PFSK-1 (cell line): ENCODE data around the gene SHISA7.

Source experiments
- FOXP2 ChIP-seq: optimal IDR thresholded peaks from 2 replicates; pipeline ENCODE3; 2011; ENCODE audit warnings: borderline replicate concordance, control low read depth, inconsistent platforms; ENCODE audit not compliant: insufficient read depth; ENCODE audit errors: extremely low read length, extremely low read depth
- POLR2AphosphoS5 ChIP-seq: IDR thresholded peaks from 2 replicates; pipeline ENCODE4 v1.6.1; 2012; ENCODE audit warnings: low read depth, mild to moderate bottlenecking, control low read depth, low read length, moderate library complexity
- SIN3A ChIP-seq: IDR thresholded peaks from 2 replicates; pipeline ENCODE4 v1.6.1; 2012; ENCODE audit warnings: mild to moderate bottlenecking, low read length, moderate library complexity, borderline replicate concordance; ENCODE audit not compliant: insufficient read depth
- TAF1 ChIP-seq: IDR thresholded peaks from 2 replicates; pipeline ENCODE4 v1.6.1; 2012; ENCODE audit warnings: low read length, control low read depth, borderline replicate concordance; ENCODE audit not compliant: insufficient read depth
- TF ChIP-seq, protein P1 (sequence below), 2 experiments: IDR thresholded peaks; 2 replicates each; pipeline versions ENCODE4 v1.6.1 to v1.8.0; 2011 to 2012; ENCODE audit warnings: low read depth in 2 of 2, low read length in 2 of 2, control low read depth in 1 of 2, inconsistent platforms in 1 of 2, mild to moderate bottlenecking in 1 of 2, moderate library complexity in 1 of 2; ENCODE audit not compliant: insufficient read depth in 1 of 2

Gene SHISA7

DNA sequence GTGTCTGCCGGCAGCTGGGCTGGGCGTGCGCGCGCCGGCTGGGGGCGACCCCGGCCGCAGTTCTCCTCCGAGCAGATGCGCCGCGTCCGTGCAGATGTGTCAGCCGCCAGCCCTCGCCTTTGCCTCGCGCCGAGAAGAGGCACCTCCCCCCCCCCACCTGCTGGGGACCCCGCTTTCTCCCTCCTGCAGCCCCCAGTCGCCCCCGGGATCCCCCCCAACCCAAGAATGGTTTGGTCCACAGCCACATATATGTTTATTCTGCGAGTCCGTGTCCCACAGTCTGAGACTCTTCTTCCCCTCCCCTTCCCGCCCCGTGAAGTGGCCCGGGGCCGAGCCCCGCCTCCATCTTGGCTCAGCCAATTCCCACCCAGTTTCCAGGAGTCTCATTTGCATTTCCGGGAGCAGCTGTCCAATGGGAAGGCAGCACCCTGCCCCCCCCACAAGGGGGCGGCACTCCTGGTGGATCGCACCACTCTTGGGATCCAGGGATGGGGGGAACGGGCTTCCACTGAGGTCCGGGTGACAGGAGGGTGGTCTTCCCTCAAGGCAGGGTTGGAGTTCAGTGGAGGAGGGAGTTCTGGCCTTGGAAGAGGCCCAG is 9.7 kb upstream of the SHISA7 start:
- TF ChIP-seq SIN3A = no peak
- TF ChIP-seq POLR2AphosphoS5 = no peak
- TF ChIP-seq, protein P1, sequence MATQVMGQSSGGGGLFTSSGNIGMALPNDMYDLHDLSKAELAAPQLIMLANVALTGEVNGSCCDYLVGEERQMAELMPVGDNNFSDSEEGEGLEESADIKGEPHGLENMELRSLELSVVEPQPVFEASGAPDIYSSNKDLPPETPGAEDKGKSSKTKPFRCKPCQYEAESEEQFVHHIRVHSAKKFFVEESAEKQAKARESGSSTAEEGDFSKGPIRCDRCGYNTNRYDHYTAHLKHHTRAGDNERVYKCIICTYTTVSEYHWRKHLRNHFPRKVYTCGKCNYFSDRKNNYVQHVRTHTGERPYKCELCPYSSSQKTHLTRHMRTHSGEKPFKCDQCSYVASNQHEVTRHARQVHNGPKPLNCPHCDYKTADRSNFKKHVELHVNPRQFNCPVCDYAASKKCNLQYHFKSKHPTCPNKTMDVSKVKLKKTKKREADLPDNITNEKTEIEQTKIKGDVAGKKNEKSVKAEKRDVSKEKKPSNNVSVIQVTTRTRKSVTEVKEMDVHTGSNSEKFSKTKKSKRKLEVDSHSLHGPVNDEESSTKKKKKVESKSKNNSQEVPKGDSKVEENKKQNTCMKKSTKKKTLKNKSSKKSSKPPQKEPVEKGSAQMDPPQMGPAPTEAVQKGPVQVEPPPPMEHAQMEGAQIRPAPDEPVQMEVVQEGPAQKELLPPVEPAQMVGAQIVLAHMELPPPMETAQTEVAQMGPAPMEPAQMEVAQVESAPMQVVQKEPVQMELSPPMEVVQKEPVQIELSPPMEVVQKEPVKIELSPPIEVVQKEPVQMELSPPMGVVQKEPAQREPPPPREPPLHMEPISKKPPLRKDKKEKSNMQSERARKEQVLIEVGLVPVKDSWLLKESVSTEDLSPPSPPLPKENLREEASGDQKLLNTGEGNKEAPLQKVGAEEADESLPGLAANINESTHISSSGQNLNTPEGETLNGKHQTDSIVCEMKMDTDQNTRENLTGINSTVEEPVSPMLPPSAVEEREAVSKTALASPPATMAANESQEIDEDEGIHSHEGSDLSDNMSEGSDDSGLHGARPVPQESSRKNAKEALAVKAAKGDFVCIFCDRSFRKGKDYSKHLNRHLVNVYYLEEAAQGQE (IDR thresholded peaks at IDR 0.05; ENCODE audit: insufficient read depth in 1 of 2, low read depth in 2 of 2, low read length in 2 of 2) = no peak
- no peak for TF ChIP-seq FOXP2
- TF ChIP-seq TAF1 = no peak

DNA sequence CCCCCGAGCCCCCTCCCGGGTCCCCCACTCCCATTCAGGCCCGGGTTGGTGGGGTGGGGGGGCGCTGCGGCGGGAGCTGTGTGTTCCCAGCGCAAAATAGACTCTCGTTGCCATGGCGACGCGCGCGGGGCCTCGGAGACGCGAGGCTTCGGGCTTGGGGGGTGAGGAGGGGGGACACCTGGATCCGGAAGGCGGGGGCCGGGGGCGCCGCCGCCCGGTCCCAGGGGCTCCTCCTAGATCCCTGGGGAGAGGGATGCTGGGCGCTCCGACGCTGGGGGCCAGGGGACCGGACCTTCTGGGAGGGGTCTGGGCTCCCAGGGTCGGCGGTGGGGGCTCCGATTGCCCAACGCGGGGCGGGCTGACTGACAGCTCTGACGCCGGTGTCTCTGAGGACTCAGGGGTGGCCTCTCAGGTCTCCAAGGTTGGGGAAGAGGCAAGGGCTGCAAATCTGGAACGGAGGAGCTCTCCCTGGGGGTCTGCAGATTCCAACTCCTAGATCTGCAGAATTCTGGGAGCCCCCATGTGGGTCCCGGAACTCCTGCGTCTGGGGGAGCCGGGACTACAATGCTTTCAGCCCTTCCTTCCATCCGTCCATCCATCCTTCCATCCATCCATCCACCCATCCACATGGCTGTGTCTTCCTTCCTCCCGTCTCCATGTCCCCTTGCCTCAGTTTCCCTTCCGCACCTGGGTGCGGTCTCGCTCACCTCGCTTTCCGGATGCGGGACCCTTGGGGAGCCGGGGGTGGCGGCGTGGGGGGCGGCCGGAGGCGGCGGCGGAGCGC is 9.1 kb upstream of the SHISA7 start:
- TF ChIP-seq FOXP2 = no peak
- no peak for TF ChIP-seq TAF1
- TF ChIP-seq POLR2AphosphoS5 = no peak
- TF ChIP-seq, protein P1 (IDR thresholded peaks at IDR 0.05; ENCODE audit: insufficient read depth in 1 of 2, low read depth in 2 of 2, low read length in 2 of 2) = no peak
- no peak for TF ChIP-seq SIN3A

DNA sequence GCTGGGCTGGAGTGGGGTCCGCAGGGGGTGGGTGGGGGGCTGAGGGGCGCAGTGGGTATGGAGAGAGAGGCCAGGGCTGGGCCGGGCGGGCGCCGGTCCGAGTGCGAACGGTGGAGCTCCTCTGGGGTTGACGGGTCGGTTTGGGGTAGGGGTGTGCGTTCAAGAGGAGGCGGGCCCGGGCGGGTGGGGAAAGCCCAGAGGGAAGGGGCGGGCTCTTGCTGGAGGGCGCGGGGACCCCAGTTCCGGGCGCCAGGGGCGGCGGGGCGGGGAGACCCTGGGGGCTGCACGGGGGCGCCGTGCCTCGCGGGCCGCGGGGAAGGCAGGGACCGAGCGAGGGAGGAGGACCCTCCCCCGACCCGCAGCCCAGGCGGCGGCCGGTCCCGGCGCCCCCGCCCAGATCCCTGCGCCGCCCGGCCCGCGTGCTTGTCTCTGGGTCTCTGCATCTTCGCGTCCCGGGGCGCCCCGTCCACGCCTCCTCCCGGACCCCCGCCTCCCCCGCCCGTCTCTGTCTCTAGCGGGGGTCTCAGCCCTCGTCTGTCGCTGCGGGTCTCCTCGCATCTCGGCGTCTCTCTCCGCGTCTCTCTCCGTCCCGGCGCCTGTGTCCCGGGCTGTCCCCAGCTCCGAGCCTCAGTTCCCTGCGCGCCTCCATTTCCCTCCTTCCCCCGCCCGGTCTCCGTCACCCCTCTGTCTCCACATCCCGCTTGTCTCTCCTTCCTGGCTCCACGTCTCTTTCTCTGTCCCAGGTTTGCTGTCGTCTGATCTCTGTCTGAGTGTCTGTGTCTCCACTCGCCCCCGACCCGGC is 8.3 kb upstream of the SHISA7 start:
- TF ChIP-seq, protein P1 (IDR thresholded peaks at IDR 0.05; ENCODE audit: insufficient read depth in 1 of 2, low read depth in 2 of 2, low read length in 2 of 2) = no peak
- TF ChIP-seq TAF1 (no peak), POLR2AphosphoS5 (no peak), SIN3A (no peak), FOXP2 (no peak)

DNA sequence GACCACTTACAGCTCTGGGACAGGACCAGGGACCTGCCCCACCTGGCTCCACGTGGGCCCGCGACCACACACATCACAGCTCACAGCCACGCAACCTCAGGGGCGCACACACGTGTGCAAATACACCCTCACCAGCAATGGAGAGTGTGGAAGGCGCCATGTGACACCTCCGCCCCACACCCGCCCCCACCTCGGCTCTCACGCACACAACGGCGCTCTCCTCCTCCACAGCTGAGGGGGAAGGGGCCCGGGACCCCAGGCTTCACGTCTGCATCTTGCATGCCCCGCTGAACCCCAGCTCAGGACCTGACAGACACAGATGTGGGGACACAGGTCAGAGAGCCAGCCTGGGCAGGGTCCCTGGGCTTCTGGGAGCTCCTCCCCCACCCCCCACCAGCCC is 6.4 kb upstream of the SHISA7 start:
- TF ChIP-seq, protein P1 (IDR thresholded peaks at IDR 0.05; ENCODE audit: insufficient read depth in 1 of 2, low read depth in 2 of 2, low read length in 2 of 2) = no peak
- TF ChIP-seq FOXP2 (no peak), TAF1 (no peak), POLR2AphosphoS5 (no peak)
